Measurements from ENCODE around the gene CEP41. TPM values are rescaled to one million over a fixed set of nuclear protein-coding genes. Genes with fewer than 3 reads are reported as not detected.
"Not testable (repeated sequence)": the region's sequence is repeated elsewhere in the genome, so short reads cannot be mapped to it uniquely, and the experiment has no call there.

The CEP41 gene
- total RNA-seq, 1 donor = 7.0 TPM

DNA sequence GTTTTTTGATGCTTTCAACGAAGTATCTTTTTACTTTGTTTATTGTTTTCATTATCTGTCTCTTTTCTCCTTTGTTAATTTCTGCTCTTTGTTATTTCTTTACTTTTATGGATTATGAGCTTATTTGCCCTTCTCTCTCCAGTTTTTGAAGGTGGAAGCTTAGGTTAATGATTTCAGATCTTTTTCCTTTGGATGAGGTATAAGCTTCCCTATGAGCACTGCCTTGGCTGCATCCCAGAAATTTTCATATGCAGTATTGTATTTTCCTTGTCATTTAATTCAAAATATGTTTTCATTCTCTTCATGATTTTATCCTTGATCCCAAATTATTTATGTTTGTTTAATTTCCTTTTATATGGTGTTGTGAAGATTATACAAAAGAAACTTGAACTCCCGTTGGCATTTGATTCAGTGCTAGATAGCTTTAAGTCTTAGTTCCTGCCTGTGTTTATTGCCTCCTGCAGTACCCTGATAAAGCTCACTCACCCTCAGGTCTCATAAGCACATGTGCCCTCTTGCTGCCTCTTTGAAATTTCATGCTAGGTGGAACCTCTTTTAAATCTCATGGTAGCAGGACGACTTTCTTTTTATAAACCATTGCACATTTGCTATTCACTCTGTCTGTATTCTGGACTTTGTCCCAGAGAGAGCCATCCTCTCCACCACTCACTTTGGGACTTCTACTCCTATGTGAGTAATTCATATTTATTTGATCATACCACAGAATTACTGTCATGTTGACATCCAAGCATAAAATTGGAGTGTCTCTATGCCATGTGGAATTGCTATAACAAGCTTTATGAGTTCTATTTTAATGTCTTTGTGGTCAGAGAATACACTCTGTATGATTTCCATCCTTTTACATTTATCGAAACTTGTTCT, 23.0 kb upstream of the CEP41 start:
- peak in 1 of 3 donors; percentile 74 for DNase-seq (ENCODE audit: low read depth in 2 of 3, low spot score in 2 of 3)

DNA sequence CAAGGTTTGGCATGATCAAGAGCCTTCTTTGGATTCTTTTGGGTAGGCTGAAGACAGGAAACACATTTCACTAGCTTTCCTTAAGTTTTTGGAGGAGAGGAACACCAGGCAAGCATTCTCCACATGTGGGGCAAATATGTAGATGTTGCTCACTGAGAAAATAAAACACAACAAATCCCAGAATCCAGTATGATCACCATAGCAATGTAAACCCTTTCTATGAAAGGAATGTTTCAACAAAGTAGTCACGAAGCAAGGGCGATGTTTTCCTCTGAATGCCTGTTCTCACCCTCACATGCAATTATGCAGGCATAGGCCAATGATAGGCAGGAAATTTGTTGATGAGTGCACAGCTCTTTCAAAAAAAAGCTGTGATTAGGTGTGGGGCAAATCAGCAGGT, 20.5 kb upstream of the CEP41 start:
- no peak for DNase-seq (ENCODE audit: low read depth in 2 of 3, low spot score in 2 of 3)

DNA sequence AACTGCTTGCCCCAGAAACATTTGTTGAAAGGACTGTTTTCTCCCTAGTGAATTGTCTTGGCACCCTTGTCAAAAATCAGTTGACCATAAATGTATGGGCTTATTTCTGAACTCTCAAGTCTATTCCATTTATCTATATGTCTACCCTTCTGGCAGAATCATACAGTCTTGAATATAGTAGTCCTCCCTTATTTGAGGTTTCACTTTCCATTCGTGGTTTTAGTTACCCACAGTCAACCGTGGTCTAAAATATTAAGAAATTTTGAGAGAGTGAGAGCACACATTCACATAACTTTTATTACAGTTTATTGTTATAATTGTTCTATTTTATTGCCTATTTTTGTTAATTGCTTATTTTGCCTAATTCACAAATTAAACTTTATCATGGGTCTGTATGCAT, 17.4 kb upstream of the CEP41 start:
- peak in 1 of 3 donors; percentile 48 for DNase-seq (ENCODE audit: low read depth in 2 of 3, low spot score in 2 of 3)

DNA sequence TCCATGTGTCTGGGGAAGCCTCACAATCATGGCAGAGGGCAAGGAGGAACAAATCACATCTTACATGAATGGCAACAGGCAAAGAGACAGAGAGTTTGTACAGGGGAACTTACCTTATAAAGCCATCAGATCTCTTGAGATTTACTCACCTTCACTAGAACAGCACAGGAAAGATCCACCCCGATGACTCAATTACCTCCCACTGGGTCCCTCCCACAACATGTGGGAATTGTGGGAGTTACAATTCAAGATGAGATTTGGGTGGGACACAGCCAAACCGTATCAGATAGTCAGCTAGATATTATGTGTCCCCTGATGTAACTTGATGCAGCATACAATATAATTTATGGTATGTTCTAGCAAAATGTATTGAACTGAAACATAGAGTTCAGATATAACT, 14.1 kb upstream of the CEP41 start:
- DNase-seq (ENCODE audit: low read depth in 2 of 3, low spot score in 2 of 3) = no peak

DNA sequence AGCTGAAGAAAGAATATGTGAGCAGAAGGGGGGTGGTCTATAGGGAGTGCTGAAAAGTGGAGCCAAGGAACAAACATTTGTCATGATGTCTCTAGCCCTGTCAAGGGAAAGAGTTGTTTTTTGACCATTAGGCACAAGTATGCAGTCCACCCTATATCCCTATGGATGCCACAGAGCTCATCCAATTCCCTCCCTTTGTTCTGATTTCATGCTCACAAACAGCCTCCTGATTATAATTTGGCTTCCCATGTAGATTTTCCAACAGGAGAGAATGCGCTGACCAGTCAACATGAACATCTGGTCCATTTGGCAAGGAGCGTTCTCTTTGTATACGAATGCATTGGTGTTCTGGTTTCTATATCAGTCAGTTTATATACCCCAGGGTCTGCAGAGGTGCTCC, 12.1 kb upstream of the CEP41 start:
- DNase-seq (ENCODE audit: low read depth in 2 of 3, low spot score in 2 of 3) = no peak

DNA sequence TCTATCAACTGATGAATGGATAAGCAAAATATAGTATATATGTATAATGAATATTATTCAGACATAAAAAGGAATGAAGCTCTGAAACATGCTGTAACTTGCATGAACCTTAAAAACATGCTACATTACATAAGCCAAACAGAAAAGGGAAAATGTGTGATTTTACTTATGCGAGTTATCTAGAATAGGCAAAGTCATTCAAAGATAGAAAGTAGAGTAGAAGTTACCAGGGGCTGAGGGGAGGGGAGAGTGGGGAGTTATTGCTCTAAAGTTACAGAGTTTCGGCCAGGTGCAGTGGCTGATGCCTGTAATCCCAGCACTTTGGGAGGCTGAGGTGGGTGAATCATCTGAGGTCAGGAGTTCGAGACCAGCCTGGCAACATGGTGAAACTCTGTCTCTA, 10.5 kb upstream of the CEP41 start:
- DNase-seq (ENCODE audit: low read depth in 2 of 3, low spot score in 2 of 3) = not testable (repeated sequence)

DNA sequence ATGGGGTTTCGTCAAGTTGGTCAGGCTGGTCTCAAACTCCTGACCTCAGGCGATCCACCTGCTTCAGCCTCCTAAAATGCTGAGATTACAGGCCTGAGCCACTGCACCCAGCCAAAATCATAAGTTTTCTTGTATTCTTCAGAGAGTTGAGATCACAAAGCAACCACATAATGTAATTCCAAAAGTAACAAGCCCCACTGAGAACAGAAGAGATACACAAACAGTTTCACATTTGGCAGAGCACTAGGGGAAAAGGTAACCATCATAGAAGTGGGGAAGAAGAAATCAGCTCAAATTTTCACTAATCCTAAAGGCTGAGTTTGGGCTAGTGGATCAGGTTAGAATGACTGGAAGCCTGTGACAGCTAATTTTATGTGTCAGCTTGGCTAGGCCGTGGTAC, 5.4 kb upstream of the CEP41 start:
- no peak for DNase-seq (ENCODE audit: low read depth in 2 of 3, low spot score in 2 of 3)

DNA sequence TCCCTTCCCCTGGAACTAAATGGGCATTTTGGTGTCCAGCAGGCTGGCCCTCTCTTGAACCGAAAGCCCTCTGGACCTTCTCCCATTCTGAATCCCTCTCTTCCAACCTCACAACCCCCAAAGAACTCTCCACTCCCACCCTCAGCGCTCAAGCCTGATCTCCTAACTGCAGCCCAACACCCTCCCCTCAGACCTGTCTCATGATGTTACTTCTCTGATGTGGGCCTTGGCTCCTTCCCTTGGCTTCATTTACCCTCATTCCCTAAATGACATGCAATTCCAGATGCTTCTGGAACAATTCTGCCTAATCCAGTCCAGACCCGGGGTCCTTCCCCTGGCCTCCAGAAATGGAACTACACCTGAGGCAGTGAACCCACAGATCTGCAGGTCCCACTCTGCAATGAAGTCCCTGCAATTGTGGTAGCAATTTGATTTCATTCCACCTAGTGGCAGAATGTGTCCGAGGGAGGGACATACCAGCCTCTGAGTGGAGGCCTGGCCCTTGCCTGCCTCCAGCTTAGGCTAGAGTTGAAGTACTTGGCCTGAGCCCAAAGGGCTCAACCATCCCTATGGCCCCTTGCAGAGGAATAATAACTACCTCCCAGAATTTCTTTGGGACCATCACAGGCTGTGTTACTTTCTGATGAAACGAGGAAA, 4.1 kb upstream of the CEP41 start:
- DNase-seq (ENCODE audit: low read depth in 2 of 3, low spot score in 2 of 3) = no peak

DNA sequence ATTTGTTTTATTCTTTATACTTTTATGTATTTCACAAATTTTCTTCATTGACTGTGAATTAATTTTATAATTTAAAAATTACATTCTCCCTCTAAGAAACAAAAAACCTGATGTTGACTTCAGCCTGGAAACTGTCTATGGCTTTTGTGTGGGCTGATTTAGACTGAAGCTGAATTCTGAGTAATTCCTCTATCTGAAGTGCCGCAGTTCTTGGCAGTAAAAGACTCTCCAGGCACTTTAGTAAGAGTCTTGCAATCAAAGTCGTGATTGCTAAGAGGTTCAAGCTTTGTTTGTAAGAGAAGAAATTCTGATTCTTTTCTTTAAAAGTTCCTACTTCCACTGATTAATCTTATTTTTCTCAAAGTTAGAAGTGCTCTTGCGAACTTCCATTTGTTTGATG, 3.4 kb upstream of the CEP41 start:
- DNase-seq (ENCODE audit: low read depth in 2 of 3, low spot score in 2 of 3) = no peak

DNA sequence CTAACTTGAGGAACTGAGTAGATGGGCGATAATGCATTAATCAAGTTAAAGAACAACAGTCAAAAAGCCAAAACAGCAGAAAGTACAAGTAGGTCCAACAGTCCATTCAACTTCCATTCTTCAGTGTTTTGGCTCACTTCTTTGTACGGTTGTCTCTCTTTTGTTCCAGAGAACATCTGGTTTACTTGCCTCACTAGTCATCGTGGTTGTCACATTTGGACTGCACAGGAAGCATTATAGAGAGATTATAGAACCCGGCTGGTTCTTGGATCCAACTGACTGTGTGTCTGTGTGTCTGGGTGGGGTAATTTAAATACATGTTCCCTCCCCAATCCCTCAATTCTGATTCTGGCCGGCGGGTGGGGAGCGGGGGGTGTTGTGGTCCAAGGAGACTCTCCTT, 1.8 kb upstream of the CEP41 start:
- DNase-seq (ENCODE audit: low read depth in 2 of 3, low spot score in 2 of 3) = peak in 1 of 3 donors; percentile 36

DNA sequence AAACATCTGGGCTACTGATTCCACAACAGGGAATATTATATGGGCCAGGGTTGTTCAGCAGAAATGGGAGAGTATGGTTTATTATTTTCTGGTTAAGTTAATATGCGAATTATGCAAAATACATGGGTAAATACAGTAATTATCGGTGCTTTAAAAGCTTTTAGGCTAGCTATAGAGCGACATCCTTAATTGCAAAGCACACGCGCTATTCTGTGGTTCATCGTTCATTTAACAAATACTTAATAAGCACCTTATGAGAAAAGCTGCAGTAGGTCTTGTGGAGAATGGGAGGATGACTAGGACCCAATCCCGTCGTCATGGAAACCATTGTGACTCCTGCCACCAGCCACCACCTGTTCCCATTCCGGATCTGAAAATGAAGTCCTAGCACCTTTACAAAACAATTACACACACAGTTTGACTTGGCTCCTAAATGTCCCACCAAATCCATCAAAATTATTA, 623 bp upstream of the CEP41 start:
- no peak for DNase-seq (ENCODE audit: low read depth in 2 of 3, low spot score in 2 of 3)

DNA sequence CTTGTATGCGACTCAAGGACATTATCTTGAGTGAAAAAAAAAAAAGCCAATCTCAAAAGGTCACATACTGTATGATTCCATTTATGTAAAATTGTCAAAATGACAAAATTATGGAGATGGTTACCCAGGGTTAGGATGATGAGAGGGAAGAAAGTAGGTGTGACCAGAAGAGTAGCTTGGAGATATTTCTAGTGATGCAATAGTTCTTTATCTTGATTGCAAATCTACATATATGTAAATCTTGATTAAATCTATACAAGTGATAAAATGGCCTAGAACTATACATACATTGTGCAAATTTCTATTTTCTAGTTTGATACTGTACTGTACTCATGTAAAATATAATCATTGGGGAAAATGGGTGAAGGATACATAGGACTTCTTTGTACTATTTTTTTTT, 4.6 kb downstream of the CEP41 start:
- DNase-seq (ENCODE audit: low read depth in 2 of 3, low spot score in 2 of 3) = no peak

DNA sequence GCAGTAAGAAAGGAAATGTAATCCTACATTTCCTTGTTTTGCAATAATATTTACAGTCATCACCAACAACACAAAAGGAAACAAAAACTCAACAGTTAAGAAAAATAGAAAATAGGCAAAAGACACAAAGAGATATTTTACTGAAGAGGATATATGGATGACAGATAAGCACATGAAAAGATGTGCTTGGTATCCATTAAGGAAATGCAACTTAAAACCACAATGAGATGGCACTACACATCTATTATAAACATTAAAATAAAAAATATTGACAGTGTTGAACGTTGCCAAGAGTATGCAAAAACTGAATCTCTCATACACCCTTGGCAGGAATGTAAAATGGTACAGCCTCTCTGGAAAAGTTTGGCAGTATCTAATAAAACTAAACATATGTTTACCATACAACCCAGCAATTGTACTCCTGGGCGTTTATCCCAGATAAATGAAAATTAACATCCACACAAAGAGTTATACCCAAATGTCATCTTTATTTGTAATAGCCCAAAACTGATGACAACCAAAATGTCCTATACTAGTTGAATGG, 5.4 kb downstream of the CEP41 start:
- no peak for DNase-seq (ENCODE audit: low read depth in 2 of 3, low spot score in 2 of 3)

DNA sequence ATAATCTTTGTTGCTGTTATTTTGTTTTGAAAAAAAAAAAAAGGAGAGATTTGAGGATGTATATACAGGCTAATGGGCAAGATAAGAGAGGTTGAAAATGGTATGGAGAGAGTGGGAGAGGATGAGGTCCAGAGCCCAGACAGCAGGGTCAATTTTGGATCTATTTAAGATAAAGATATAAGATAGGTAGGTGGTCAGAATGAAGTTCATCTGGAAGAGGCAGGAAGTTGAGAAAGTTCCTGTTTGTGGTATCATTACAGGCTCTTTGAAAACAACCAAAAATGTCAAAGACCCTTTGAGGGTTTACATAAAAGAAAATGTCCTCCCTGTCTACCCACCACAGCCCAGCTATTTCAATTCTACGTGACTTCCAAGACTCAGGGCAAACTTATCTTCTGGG, 7.5 kb downstream of the CEP41 start:
- no peak for DNase-seq (ENCODE audit: low read depth in 2 of 3, low spot score in 2 of 3)

DNA sequence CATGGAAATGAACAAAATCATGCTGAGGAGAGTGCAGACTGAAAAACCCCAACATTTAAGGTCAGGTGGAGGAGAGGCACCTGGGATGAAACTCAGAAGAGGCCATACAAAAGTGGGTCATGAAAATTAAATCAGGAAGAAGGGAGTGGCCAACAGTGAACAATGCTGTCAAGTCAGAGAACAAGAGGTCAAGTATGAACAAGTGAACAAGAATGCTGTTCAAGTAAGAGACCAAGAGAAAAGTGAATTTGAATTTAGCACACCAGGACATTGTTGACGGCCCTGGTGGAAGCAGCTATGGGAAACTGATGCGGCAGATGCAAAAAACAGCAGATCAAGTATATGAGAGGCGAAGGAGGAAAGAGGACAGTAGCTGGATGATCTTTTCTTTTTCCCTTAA, 7.9 kb downstream of the CEP41 start:
- no peak for DNase-seq (ENCODE audit: low read depth in 2 of 3, low spot score in 2 of 3)

DNA sequence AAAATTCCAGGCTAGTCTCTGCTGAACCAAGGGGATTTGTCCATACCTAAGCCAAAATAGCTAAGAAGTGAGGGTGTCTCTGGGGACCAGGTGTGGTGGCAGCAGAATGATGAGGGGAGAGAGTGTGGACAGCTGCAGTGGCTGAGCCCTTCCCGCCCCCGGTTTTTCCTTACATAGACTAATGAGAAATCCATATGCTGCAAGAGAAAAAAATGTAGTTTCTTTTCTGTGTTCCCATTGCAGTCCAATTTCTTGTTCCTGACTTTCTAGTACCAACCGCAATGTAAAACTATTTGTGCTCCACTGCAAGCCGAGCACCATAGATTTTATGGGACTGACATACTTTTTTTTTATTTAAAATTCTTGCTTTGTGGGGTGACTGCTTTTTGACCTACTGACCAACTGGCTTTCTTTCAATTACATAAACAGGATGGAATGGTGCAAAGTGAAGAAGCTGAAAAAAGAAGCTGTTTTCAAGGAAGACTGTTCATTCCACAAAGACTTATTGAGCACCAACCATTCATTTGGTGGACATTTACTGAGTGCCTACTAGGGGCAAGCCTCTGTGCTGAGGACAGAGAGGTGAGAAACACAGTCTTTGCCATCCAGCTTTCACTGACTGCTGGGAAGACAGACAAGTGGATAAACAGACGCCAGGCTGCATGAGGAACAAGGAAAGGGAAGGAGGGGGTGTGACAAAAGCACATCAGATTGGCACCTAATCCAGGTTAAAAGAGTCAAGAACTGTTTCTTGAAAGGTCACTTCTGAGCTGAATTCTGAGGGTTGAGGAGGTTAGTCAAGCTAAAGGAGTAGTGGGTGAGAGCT, 9.8 kb downstream of the CEP41 start:
- no peak for DNase-seq (ENCODE audit: low read depth in 2 of 3, low spot score in 2 of 3)

DNA sequence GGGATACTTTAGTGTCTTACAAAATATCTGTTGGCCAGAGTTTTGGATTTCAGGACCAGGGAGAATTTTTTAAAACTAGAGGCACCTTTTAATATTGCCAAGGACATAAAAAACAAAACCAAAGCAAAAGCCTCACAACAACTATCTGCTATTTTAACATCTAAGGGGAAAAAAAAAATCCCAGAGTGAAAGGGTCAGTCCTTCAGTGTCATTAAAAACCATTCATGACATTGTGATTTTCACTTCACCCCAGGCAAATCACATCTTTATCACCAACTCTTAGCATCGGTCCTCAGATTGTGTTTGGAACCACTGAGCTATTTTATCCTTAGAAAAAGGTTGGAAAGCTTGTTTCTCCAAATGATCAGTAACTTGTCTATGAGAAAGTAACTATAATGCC, 10.7 kb downstream of the CEP41 start:
- no peak for DNase-seq (ENCODE audit: low read depth in 2 of 3, low spot score in 2 of 3)

DNA sequence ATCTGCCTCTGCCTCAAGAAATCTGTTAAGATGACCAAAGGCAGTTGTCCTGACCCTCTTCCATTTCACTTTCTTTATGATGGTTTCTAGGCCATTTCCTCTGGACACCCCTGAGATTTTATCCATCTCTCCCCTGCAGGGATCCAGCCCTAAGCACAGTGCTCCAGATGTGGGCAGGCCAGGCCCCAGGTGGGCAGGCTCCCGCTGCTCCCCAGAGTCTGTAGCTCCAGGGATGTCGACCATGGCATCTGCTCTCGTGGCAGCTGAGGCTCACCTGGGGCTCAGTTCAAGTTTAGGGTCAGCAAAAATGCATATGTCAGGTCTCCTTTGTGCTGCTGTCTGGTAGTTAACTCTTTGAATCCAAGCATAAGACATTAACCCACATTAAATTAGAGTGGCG, 11.8 kb downstream of the CEP41 start:
- no peak for DNase-seq (ENCODE audit: low read depth in 2 of 3, low spot score in 2 of 3)

DNA sequence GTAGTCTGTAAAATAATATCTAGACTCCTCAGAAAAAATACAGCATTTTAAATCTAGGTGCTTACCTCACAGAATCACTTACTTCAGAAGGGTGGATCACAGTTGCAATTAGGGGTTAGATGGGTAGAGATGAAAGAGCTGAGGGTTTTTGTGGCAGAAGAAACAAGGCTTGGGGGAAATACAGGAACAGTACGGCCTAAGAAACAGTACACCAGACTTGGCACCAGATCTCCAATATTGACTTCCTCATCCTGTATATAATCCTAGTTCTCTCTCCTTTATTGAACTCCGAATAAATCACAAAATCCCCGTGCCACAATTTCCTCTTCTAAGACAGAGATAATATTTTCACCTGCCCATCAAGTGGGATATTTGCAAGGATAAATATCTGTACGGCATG, 14.3 kb downstream of the CEP41 start:
- DNase-seq (ENCODE audit: low read depth in 2 of 3, low spot score in 2 of 3) = no peak

DNA sequence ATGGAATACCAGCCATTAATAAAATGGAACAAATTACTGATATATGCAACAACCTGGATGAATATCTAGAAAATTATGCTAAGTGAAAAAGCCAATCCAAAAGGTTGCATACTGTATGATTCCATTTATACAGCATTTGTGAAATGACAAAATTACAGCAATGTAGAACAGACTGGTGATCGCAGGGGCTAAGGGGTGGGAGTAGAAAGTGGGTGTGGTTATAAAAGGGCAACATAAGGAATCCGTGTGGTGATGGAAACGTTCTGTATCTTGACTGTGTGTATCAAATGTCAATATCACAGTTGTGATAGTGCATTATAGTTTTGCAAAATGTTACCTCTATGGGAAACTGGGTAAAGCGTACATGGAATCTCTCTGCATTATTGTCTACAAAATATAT, 15.0 kb downstream of the CEP41 start:
- DNase-seq (ENCODE audit: low read depth in 2 of 3, low spot score in 2 of 3) = no peak

DNA sequence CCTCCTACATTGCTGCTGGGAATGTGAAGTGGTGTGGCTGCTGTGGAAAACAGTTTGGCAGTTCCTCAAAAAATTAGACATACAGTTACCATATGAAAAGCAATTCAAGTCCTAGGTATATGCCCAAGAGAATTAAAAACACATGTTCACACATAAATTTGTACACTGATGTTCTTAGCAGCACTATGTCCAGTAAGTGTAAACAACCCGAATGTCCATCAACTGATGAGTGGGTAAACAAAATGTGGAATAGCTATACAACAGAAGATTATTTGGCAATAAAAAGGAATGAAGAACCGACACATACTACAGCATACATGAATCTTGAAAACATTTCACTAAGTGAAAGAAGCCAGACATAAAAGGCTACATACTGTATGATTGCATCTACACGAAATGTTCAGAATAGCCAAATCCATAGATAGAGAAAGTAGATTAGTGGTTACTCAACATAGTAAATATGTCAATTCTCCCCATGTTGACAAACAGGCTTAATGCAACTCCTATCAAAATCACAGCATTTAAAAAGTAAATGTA, 17.2 kb downstream of the CEP41 start:
- no peak for DNase-seq (ENCODE audit: low read depth in 2 of 3, low spot score in 2 of 3)

Data from hematopoietic multipotent progenitor cell (in vitro differentiated cells).